IPS-18c (cell line): ENCODE measurements around the gene RNF175.

Experiments
- H3K4me3 ChIP-seq: 2 replicates; pipeline ENCODE4 v1.7.0; 2013; ENCODE audit warnings: low read depth, mild to moderate bottlenecking, low read length, moderate library complexity; ENCODE audit not compliant: insufficient read depth
- H3K9me3 ChIP-seq: one replicate; pipeline ENCODE4 v1.6.1; 2013; ENCODE audit warnings: mild to moderate bottlenecking, low read length, moderate library complexity; ENCODE audit not compliant: control insufficient read depth, insufficient read depth

The RNF175 gene

GRCh38 chr4:153759407-153760316 lies at the start of gene RNF175:
TSS of gene RNF175 (minus strand) at chr4:153760024. CDS start at chr4:153759862, 162 bp downstream.
- H3K9me3 ChIP-seq = no peaks in the 10 kb centered on the region
- peak within 1 kb of the TSS; percentile 78 for H3K4me3 ChIP-seq

DNA sequence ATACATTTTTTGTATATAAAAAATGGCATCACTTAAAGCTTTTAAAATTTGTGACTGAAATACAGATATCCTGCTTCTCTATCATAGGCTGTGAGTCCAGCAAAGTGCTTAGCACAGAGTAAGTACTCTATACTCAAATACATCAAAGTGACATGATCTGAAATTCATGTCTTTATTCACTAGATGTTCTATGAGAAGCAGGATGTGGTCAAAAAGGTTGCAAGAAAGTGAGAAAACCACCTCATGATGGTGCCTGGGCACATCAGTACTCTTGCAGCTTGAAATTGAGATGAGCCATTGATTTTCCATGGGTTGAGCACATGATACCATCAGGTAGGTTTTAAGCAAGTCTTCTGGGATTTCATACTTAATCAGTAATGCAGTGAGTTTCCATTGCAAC lies 49.5 kb upstream of the RNF175 start:
- no peak overlapping the region for H3K4me3 ChIP-seq
- no peaks in the 10 kb centered on the region for H3K9me3 ChIP-seq

- Histone ChIP-seq H3K4me3 (no peak overlapping the region), H3K9me3 (no peaks in the 10 kb centered on the region)
These were observed 48.4 kb upstream of the RNF175 start for GRCh38 chr4:153808175-153808574.

- Histone ChIP-seq H3K9me3 (no peaks in the 10 kb centered on the region), H3K4me3 (no peak overlapping the region)
These were observed 46.2 kb upstream of the RNF175 start for GRCh38 chr4:153806073-153806472.

GRCh38 chr4:153804722-153805121 lies 44.9 kb upstream of the RNF175 start:
- no peaks in the 10 kb centered on the region for H3K9me3 ChIP-seq
- H3K4me3 ChIP-seq = no peak overlapping the region

DNA sequence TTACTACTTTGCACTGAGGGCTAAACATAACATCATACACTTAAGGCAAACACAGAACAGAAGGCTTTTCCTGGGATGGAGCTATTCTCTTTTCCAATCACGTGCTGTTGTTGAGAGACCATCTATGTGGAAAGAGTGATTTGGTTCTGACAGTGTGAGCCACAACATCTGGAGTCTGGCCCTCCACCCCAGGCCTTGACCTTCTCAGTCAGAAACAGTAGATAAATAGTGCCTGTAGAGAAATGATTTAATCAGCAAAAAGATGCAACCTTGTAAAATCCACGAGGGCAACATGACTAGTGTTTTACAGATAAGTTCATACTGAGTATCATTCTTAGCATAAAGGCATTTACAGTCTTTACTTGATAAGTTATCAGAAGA lies 39.9 kb upstream of the RNF175 start:
- Histone ChIP-seq H3K9me3 (no peaks in the 10 kb centered on the region), H3K4me3 (no peak overlapping the region)

- Histone ChIP-seq H3K9me3 (no peaks in the 10 kb centered on the region), H3K4me3 (no peak overlapping the region)
These were observed 39.3 kb upstream of the RNF175 start for GRCh38 chr4:153798901-153799693.

DNA sequence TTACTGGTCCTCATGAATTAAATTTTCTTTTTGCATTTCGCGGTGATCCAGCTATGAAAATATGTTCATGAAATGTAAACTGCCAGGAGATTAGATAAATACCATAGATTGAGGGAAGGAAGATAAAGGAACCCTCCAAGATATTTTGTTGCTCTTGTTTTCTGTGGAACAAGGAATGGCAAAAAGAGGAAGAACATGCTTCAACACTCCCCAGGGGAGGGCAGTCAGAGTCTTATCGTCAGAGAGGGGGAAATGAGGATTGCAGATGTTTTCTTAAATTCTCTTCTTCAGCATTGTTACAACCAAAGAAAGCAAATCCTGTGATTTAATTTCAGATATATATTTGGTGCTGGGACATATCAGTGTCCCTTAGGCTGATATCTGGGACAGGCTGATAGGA lies 38.6 kb upstream of the RNF175 start:
- Histone ChIP-seq H3K4me3 (no peak overlapping the region), H3K9me3 (no peaks in the 10 kb centered on the region)

DNA sequence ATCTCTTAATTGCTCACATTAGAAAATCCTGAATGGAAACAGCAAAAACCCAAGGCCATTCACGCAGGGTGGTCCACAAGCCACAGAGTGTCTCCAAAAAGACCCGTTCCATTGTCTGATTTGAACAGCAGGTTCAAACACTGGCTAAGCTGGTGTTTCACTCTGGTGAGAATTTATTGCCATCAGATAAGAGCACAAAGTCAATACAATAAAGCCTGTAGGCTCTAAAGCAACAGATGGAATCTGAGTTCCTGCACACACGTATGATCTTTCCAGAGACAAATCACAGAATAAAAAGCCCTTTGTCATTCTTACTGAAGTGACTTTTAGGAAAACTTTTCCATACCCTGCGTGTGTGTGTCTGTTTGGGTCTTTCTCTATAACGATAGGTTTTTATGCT lies 34.2 kb upstream of the RNF175 start:
- Histone ChIP-seq H3K4me3 (no peak overlapping the region), H3K9me3 (no peaks in the 10 kb centered on the region)

GRCh38 chr4:153792618-153793247 lies 32.9 kb upstream of the RNF175 start:
- Histone ChIP-seq H3K4me3 (peak overlapping the region; percentile 73; the same call in 1 of the 2 replicates), H3K9me3 (no peaks in the 10 kb centered on the region)

DNA sequence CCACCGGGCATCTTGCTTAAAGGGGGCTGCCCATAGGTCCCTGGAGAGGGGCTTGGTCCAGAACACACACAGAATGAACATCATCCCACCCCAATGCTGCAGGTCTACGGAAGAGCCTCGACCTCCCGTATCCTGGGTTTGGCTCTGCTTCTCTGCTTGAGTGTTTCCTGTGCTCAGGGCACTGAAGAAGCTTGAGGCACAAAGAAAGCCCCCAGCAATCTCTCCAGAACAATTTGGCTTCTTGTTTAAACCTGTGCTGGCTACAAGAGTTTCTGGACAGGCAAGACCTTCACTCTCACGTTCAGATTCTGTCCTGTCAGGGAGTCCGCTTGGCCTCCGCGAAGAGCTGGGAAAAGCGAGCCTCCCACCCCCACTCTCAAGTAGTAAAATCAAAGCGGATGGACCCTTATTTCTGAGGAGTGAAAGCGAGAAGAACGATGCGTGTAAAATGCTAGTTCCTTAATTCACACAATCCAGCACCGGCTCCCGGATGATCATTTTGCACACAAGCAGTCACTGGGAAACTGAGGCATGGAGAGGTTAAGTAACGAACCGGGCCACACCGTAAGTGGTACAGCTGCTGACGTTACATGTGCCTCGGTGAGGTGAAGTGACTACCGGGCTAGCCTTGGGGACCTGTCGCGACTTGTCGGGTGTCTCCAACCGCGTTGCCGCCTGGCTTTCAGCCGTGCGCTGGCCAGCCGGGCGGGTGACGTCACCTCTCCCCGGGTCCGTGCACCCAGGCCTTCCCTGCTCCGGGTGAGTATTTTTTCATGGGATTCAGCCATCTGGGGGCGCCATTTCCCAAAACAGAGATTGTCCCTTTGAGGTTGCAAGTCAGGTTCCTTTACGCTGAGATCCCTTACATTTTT lies 32.2 kb upstream of the RNF175 start:
- Histone ChIP-seq H3K9me3 (no peaks in the 10 kb centered on the region), H3K4me3 (peak overlapping the region; percentile 73)

- peak overlapping the region; percentile 73 for H3K4me3 ChIP-seq
- H3K9me3 ChIP-seq = no peaks in the 10 kb centered on the region
These were observed 31.2 kb upstream of the RNF175 start for GRCh38 chr4:153790962-153791551.

DNA sequence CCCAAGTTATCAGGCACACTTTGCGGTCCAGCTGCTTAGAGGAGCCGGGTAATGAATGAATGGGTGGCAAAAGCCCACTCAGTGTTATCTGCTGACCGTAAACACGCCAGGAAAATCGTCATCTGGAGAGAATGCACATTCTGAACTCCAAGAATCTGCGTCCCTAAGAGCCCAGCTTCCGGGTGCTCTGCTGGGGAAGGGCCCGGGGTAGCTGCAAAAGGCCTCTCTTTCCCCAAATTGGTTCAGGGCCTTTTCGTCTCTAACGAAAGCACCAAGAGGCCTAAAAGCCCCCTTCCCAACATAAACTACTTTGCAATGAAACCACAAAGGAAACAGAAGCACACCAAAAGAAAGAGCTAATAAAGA lies 30.7 kb upstream of the RNF175 start:
- Histone ChIP-seq H3K9me3 (no peaks in the 10 kb centered on the region), H3K4me3 (peak overlapping the region; percentile 55; the same call in 1 of the 2 replicates)

DNA sequence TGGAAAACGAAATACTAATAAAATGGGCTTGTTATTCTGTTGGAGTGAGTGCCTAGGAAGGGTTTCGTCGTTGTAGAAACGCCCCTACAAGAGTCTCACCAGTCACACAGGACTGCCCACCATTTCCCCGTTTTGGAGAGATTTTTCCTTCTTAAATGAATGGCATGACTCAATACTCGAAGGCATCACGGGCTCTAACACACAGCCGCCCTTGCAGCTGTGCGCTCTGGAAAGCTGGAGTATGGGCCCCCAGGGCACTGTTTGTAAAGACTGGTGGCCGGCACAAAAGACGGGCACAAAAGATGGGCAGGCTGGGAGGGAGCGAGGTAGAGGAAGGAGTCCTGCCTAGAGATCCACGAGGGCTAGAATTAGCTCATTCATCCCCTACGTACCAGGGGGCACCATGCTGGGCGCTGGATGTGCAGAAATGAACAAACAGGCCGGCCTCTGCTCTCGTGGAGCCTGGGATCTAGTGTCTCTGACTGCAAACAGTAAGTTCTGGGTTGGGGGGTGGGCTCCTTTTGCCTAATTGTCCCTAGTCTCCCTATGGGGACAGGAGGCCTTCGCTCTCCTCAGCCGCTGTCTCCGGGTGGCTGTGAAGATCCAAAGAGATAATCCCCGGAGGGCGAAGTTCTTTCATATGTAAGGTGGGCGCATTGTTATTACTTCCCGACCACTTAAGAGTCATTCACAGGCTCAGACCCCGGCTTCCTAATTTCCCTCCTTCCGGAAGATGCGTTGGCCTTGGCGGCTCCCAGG lies 30.1 kb upstream of the RNF175 start:
- Histone ChIP-seq H3K4me3 (peak overlapping the region; percentile 88), H3K9me3 (no peaks in the 10 kb centered on the region)

DNA sequence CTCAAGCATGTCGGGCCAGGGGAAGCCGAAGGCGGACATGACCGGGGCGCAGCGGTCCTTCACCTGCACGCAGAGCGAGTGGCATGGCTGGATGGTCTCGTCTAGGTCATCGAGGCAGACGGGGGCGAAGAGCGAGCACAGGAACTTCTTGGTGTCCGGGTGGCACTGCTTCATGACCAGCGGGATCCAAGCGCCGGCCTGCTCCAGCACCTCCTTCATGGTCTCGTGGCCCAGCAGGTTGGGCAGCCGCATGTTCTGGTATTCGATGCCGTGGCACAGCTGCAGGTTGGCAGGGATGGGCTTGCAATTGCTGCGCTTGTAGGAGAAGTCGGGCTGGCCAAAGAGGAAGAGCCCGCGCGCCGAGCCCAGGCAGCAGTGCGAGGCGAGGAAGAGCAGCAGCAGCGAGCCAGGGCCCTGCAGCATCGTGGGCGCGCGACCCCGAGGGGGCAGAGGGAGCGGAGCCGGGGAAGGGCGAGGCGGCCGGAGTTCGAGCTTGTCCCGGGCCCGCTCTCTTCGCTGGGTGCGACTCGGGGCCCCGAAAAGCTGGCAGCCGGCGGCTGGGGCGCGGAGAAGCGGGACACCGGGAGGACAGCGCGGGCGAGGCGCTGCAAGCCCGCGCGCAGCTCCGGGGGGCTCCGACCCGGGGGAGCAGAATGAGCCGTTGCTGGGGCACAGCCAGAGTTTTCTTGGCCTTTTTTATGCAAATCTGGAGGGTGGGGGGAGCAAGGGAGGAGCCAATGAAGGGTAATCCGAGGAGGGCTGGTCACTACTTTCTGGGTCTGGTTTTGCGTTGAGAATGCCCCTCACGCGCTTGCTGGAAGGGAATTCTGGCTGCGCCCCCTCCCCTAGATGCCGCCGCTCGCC lies 28.8 kb upstream of the RNF175 start, which contains the start of gene SFRP2:
SFRP2 (minus strand) TSS at position 671 of the 864 bp plus-strand sequence; CDS start at position 423, 248 bp downstream.
- H3K9me3 ChIP-seq = no peaks in the 10 kb centered on the region
- peak within 1 kb of the TSS; percentile 88 for H3K4me3 ChIP-seq
